SU-DHL-6 (cell line): Measurements from ENCODE around the gene BAIAP3.

Experiments used
- H2AFZ ChIP-seq: fragments of 200-600 bp; sonication (generic); 2 replicates; pipeline ENCODE4 v1.6.1; 2014; ENCODE audit warnings: low read depth, mild to moderate bottlenecking, moderate library complexity, mixed read lengths, antibody characterized with exemption, low read length; ENCODE audit not compliant: severe bottlenecking
- H3F3A ChIP-seq: fragments of 200-600 bp; shearing (Covaris generic); 2 replicates; pipeline ENCODE4 v1.6.0; 2016; ENCODE audit warnings: antibody characterized with exemption, mild to moderate bottlenecking; ENCODE audit not compliant: insufficient read depth
- H3K27ac ChIP-seq: fragments of 200-600 bp; sonication (generic); 2 replicates; pipeline ENCODE4 v1.5.1; 2016; ENCODE audit warnings: low read depth, mild to moderate bottlenecking, low read length, moderate library complexity, mixed read lengths
- H3K27me3 ChIP-seq: fragments of 200-600 bp; sonication (generic), shearing (Covaris generic); 2 replicates; pipeline ENCODE4 v1.6.0; 2014; ENCODE audit warnings: mild to moderate bottlenecking, low read length
- H3K36me3 ChIP-seq: fragments of 200-600 bp; sonication (generic); 2 replicates; pipeline ENCODE4 v1.6.1; 2014; ENCODE audit warnings: mild to moderate bottlenecking, low read length, mixed read lengths
- H3K4me2 ChIP-seq: fragments of 300-600, 200-600 bp; shearing (Covaris generic), sonication (generic); 2 replicates; pipeline ENCODE4 v1.6.0; 2014; ENCODE audit warnings: low read length, low read depth, mild to moderate bottlenecking; ENCODE audit not compliant: poor library complexity, severe bottlenecking
- H3K4me3 ChIP-seq: fragments of 200-600 bp; sonication (generic); 2 replicates; pipeline ENCODE4 v1.5.1; 2014; ENCODE audit warnings: antibody characterized with exemption, low read length, mild to moderate bottlenecking, mixed read lengths; ENCODE audit not compliant: insufficient read depth, poor library complexity, severe bottlenecking
- H3K79me2 ChIP-seq: fragments of 200-600 bp; sonication (generic); 2 replicates; pipeline ENCODE4 v1.6.1; 2014; ENCODE audit warnings: mild to moderate bottlenecking, low read length, moderate library complexity; ENCODE audit not compliant: insufficient read depth
- H3K9ac ChIP-seq: fragments of 200-600 bp; sonication (generic); 2 replicates; pipeline ENCODE4 v1.7.0; 2014; ENCODE audit warnings: mild to moderate bottlenecking, low read length
- H3K9me2 ChIP-seq: fragments of 200-600 bp; sonication (generic); replicated peaks from 2 replicates; pipeline ENCODE4 v1.6.1; 2014; ENCODE audit warnings: low read length; ENCODE audit not compliant: insufficient read depth
- H3K9me3 ChIP-seq: fragments of 200-600 bp; sonication (generic); 2 replicates; pipeline ENCODE4 v1.6.1; 2014; ENCODE audit warnings: low read length, mixed read lengths; ENCODE audit not compliant: insufficient read depth
- H4K20me1 ChIP-seq: fragments of 200-600 bp; sonication (generic); 2 replicates; pipeline ENCODE4 v1.6.1; 2014; ENCODE audit warnings: low read depth, mild to moderate bottlenecking, antibody characterized with exemption, low read length, moderate library complexity, mixed read lengths
- EZH2phosphoT487 ChIP-seq: fragments of 200-600 bp; sonication (generic), shearing (Covaris generic); conservative IDR thresholded peaks from 2 replicates; pipeline ENCODE4 v1.6.1; 2018; ENCODE audit warnings: mild to moderate bottlenecking, antibody characterized with exemption, low read length, moderate library complexity, mixed read lengths
- TF ChIP-seq, protein P1 (sequence below): fragments of 200-600 bp; sonication (generic); IDR thresholded peaks from one replicate; pipeline ENCODE4 v1.5.1; 2017; ENCODE audit warnings: antibody characterized with exemption, mild to moderate bottlenecking, low read length, moderate library complexity; ENCODE audit not compliant: insufficient read depth, poor library complexity, severe bottlenecking

BAIAP3 gene

DNA sequence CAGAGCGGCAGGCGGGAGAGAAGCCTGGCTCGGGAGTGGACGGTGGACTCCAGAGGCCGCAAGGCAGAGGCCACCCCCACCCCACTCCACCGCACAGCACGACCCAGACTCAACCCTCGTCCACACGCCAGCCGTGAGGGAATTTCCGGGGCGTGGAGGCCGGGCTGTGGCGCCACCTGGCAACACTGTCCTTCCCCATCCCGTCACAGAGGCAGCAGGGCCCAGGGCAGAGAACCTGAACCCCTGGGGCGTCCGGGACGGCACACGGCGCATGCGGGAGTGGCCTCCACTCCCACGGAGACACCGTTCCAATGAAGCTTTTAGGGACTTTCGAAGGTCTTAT lies 41.8 kb downstream of the BAIAP3 start:
- no peaks in the 10 kb centered on the region for H3K9me3 ChIP-seq
- H2AFZ ChIP-seq = no peak overlapping the region
- TF ChIP-seq, protein P1, sequence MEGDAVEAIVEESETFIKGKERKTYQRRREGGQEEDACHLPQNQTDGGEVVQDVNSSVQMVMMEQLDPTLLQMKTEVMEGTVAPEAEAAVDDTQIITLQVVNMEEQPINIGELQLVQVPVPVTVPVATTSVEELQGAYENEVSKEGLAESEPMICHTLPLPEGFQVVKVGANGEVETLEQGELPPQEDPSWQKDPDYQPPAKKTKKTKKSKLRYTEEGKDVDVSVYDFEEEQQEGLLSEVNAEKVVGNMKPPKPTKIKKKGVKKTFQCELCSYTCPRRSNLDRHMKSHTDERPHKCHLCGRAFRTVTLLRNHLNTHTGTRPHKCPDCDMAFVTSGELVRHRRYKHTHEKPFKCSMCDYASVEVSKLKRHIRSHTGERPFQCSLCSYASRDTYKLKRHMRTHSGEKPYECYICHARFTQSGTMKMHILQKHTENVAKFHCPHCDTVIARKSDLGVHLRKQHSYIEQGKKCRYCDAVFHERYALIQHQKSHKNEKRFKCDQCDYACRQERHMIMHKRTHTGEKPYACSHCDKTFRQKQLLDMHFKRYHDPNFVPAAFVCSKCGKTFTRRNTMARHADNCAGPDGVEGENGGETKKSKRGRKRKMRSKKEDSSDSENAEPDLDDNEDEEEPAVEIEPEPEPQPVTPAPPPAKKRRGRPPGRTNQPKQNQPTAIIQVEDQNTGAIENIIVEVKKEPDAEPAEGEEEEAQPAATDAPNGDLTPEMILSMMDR = no peak
- TF ChIP-seq EZH2phosphoT487 = no peak
- peaks cover 11% of the 10 kb centered on the region; the same call in 1 of the 2 replicates for H3K79me2 ChIP-seq
- H3K4me3 ChIP-seq = no peak overlapping the region
- no peak overlapping the region for H3K4me2 ChIP-seq
- H3K9me2 ChIP-seq = no peaks in the 10 kb centered on the region
- H3K36me3 ChIP-seq = no peaks in the 10 kb centered on the region
- no peak overlapping the region for H3K27ac ChIP-seq
- H3K9ac ChIP-seq = no peak overlapping the region
- no peaks in the 10 kb centered on the region for H3K27me3 ChIP-seq
- no peaks in the 10 kb centered on the region for H3F3A ChIP-seq
- H4K20me1 ChIP-seq = no peaks in the 10 kb centered on the region

- no peaks in the 10 kb centered on the region for H3K36me3 ChIP-seq
- no peaks in the 10 kb centered on the region for H3K9me2 ChIP-seq
- no peak overlapping the region for H3K27ac ChIP-seq
- H3K4me2 ChIP-seq = no peak overlapping the region
- H4K20me1 ChIP-seq = no peaks in the 10 kb centered on the region
- H3K4me3 ChIP-seq = no peak overlapping the region
- H3K79me2 ChIP-seq = peaks cover 11% of the 10 kb centered on the region; the same call in 1 of the 2 replicates
- no peaks in the 10 kb centered on the region for H3F3A ChIP-seq
- no peaks in the 10 kb centered on the region for H3K9me3 ChIP-seq
- no peak overlapping the region for H3K9ac ChIP-seq
- TF ChIP-seq, protein P1 = no peak
- no peak for TF ChIP-seq EZH2phosphoT487
- H3K27me3 ChIP-seq = no peaks in the 10 kb centered on the region
- H2AFZ ChIP-seq = no peak overlapping the region
Measured at GRCh38 chr16:1375741-1376410, 42.4 kb downstream of the BAIAP3 start.

GRCh38 chr16:1377406-1378010 lies 44.1 kb downstream of the BAIAP3 start:
- Histone ChIP-seq H3K4me2 (no peak overlapping the region), H3K79me2 (peaks cover 11% of the 10 kb centered on the region; the same call in 1 of the 2 replicates), H3K4me3 (no peak overlapping the region), H3K9me2 (no peaks in the 10 kb centered on the region), H4K20me1 (no peaks in the 10 kb centered on the region), H3K9ac (no peak overlapping the region), H3F3A (no peaks in the 10 kb centered on the region), H2AFZ (no peak overlapping the region), H3K27ac (no peak overlapping the region), H3K27me3 (no peaks in the 10 kb centered on the region), H3K36me3 (no peaks in the 10 kb centered on the region), H3K9me3 (no peaks in the 10 kb centered on the region)
- TF ChIP-seq, protein P1 = no peak
- TF ChIP-seq EZH2phosphoT487 = no peak
